Natural killer cell (primary cell): ENCODE results near the gene PADI6. TPM values are rescaled to one million over a fixed set of nuclear protein-coding genes. Genes with fewer than 3 reads are reported as not detected.

Experiments used
- ATAC-seq, 3 donors: fragments of 150-1000 bp in 2 of 3; fragments of 200-7000 bp in 1 of 3; cut with Tn5 transposase; 1 replicate in 1 of 3; 2 replicates in 2 of 3; pipeline ENCODE4 v1.10.0; 2021; ENCODE audit warnings: mild to moderate bottlenecking in 2 of 3, moderate library complexity in 2 of 3
- DNase-seq, 2 donors: peaks; one replicate each; pipeline versions ENCODE4 v3.0.0 to v3.0.0-alpha.2; 2013 to 2021; ENCODE audit warnings: mixed read lengths in 1 of 2
- H3K27ac ChIP-seq: one replicate; pipeline ENCODE4 v1.5.1; 2013; ENCODE audit warnings: mild to moderate bottlenecking, low read length
- H3K27me3 ChIP-seq: one replicate; pipeline ENCODE4 v1.6.1; 2013; ENCODE audit warnings: low read length; ENCODE audit not compliant: control insufficient read depth, insufficient read depth
- H3K36me3 ChIP-seq: one replicate; pipeline ENCODE4 v1.6.1; 2013; ENCODE audit warnings: low read length; ENCODE audit not compliant: control insufficient read depth, insufficient read depth
- H3K4me1 ChIP-seq: one replicate; pipeline ENCODE4 v1.6.1; 2013; ENCODE audit warnings: low read length; ENCODE audit not compliant: control insufficient read depth, insufficient read depth
- H3K4me3 ChIP-seq: one replicate; pipeline ENCODE4 v1.5.1; 2013; ENCODE audit warnings: low read length
- H3K9me3 ChIP-seq: one replicate; pipeline ENCODE4 v1.6.1; 2013; ENCODE audit warnings: low read length; ENCODE audit not compliant: control insufficient read depth, insufficient read depth
- H3K27ac Mint-ChIP-seq, 2 donors: one replicate each; pipeline ENCODE4 v1.8.0; 2022; ENCODE audit warnings: mild to moderate bottlenecking in 2 of 2, mixed read lengths in 2 of 2, moderate library complexity in 1 of 2
- H3K27me3 Mint-ChIP-seq, 2 donors: one replicate each; pipeline ENCODE4 v1.8.0; 2022; ENCODE audit warnings: low read depth in 2 of 2, mixed read lengths in 2 of 2
- H3K36me3 Mint-ChIP-seq: one replicate; pipeline ENCODE4 v1.8.0; 2022; ENCODE audit warnings: mixed read lengths
- H3K4me1 Mint-ChIP-seq, 2 donors: one replicate each; pipeline ENCODE4 v1.8.0; 2022; ENCODE audit warnings: mixed read lengths in 2 of 2
- H3K4me3 Mint-ChIP-seq: one replicate; pipeline ENCODE4 v1.8.0; 2022; ENCODE audit warnings: mild to moderate bottlenecking, moderate library complexity, mixed read lengths
- H3K9me3 Mint-ChIP-seq, 2 donors: one replicate each; pipeline ENCODE4 v1.8.0; 2022; ENCODE audit warnings: mixed read lengths in 2 of 2
- CTCF ChIP-seq: fragments of 200-600 bp; IDR thresholded peaks from one replicate; pipeline ENCODE4 v1.8.0; 2022; ENCODE audit warnings: antibody characterized with exemption
- WGBS: methylation state at CpG from one replicate; pipeline ENCODE4 v1.1.7; 2013; ENCODE audit warnings: missing lambda C conversion rate; ENCODE audit not compliant: insufficient coverage; 5-methylcytosine and 5-hydroxymethylcytosine counted together
- intact Hi-C: fragments of 100-400 bp; cut with micrococcal nuclease; formaldehyde crosslinking; loops from one replicate; pipeline ENCODE4 v1.14.2; 2022
- total RNA-seq, 4 donors: library from RNA; stranded (reverse); fragments of 120-200 nt in 1 of 4; gene quantifications; one replicate each; pipeline versions ENCODE4 v1.2.3 to v1.2.4, GENCODE V29; 2013 to 2022

Gene PADI6
- total RNA-seq, 3 donors from 2014 or later (not counting 1 experiment from before 2014, with no cell fraction given) = not detected

- Mint-ChIP-seq H3K4me3 (no peak overlapping the region), H3K27me3 (no peaks in the 10 kb centered on the region), H3K9me3 (no peaks in the 10 kb centered on the region), H3K4me1 (peaks cover 5 to 6% of the 10 kb centered on the region in 2 donors), H3K36me3 (peaks cover under 1% of the 10 kb centered on the region), H3K27ac (no peak overlapping the region)
- ATAC-seq = no peak
- peaks cover 5% of the 10 kb centered on the region for H3K36me3 ChIP-seq
- H3K4me1 ChIP-seq = no peaks in the 10 kb centered on the region
- no peak for TF ChIP-seq CTCF
- DNase-seq = no peak
- H3K27ac ChIP-seq = no peak overlapping the region
- H3K27me3 ChIP-seq = no peaks in the 10 kb centered on the region
- WGBS = 78% methylated on average over 3 of the region's 3 CpGs
- no peak overlapping the region for H3K4me3 ChIP-seq
- no peaks in the 10 kb centered on the region for H3K9me3 ChIP-seq
- intact Hi-C loops = no loop called here
Measured at GRCh38 chr1:17403081-17403480, 31.1 kb downstream of the PADI6 start.

- no peak overlapping the region for H3K27ac ChIP-seq
- H3K27me3 ChIP-seq = no peaks in the 10 kb centered on the region
- H3K4me3 ChIP-seq = no peak overlapping the region
- Mint-ChIP-seq H3K27me3 (no peaks in the 10 kb centered on the region), H3K27ac (no peak overlapping the region), H3K4me3 (no peak overlapping the region), H3K9me3 (no peaks in the 10 kb centered on the region), H3K4me1 (peaks cover 5 to 6% of the 10 kb centered on the region in 2 donors), H3K36me3 (peaks cover 11% of the 10 kb centered on the region)
- DNase-seq (no peak), ATAC-seq (no peak)
- intact Hi-C loops = no loop called here
- 77% methylated on average over 14 of the region's 15 CpGs for WGBS
- no peaks in the 10 kb centered on the region for H3K9me3 ChIP-seq
- no peaks in the 10 kb centered on the region for H3K4me1 ChIP-seq
- no peak for TF ChIP-seq CTCF
- H3K36me3 ChIP-seq = peaks cover 16% of the 10 kb centered on the region
Measured at GRCh38 chr1:17404034-17404684, 32.2 kb downstream of the PADI6 start.

GRCh38 chr1:17404820-17405219, 32.8 kb downstream of the PADI6 start:
- WGBS = 65% methylated on average over 6 of the region's 6 CpGs
- Mint-ChIP-seq H3K9me3 (no peaks in the 10 kb centered on the region), H3K27ac (no peak overlapping the region), H3K36me3 (peaks cover 11% of the 10 kb centered on the region), H3K27me3 (no peaks in the 10 kb centered on the region), H3K4me1 (peaks cover 5 to 6% of the 10 kb centered on the region in 2 donors), H3K4me3 (no peak overlapping the region)
- intact Hi-C loops = no loop called here
- no peaks in the 10 kb centered on the region for H3K9me3 ChIP-seq
- DNase-seq (no peak), ATAC-seq (no peak)
- no peaks in the 10 kb centered on the region for H3K4me1 ChIP-seq
- no peak overlapping the region for H3K4me3 ChIP-seq
- no peaks in the 10 kb centered on the region for H3K27me3 ChIP-seq
- no peak overlapping the region for H3K27ac ChIP-seq
- no peak for TF ChIP-seq CTCF
- H3K36me3 ChIP-seq = peaks cover 18% of the 10 kb centered on the region
